CD4-positive, CD25-positive, alpha-beta regulatory T cell (primary cell): Measurements from ENCODE around the gene WDR45. TPM values are rescaled to one million over a fixed set of nuclear protein-coding genes. Genes with fewer than 3 reads are reported as not detected.
A peak's percentile ranks its signal among the peaks of the same experiment; 100 is the strongest.
"Not testable (repeated sequence)": the region's sequence is repeated elsewhere in the genome, so short reads cannot be mapped to it uniquely, and the experiment has no call there.

Experiments
- ATAC-seq, 2 donors: fragments of 150-1000 bp; cut with Tn5 transposase; one replicate each; pipeline ENCODE4 v1.10.0; 2021; ENCODE audit warnings: low read depth in 2 of 2, moderate number of reproducible peaks in 2 of 2, moderate library complexity in 1 of 2
- DNase-seq, 3 donors: peaks; one replicate each; pipeline versions ENCODE4 v3.0.0 to v3.0.0-alpha.2; 2012 to 2022; ENCODE audit warnings: mixed read lengths in 1 of 3
- H3K27ac ChIP-seq: one replicate; pipeline ENCODE4 v1.7.0; 2013; ENCODE audit warnings: mild to moderate bottlenecking, low read length; ENCODE audit not compliant: insufficient read depth, poor library complexity, severe bottlenecking
- H3K27me3 ChIP-seq: one replicate; pipeline ENCODE4 v1.7.0; 2013; ENCODE audit warnings: low read length; ENCODE audit not compliant: control insufficient read depth, insufficient read depth
- H3K36me3 ChIP-seq: one replicate; pipeline ENCODE4 v1.7.0; 2013; ENCODE audit warnings: mild to moderate bottlenecking, low read length, moderate library complexity; ENCODE audit not compliant: control insufficient read depth, insufficient read depth
- H3K4me1 ChIP-seq: 2 replicates; pipeline ENCODE4 v1.7.0; 2013; ENCODE audit warnings: mild to moderate bottlenecking, low read length; ENCODE audit not compliant: insufficient read depth, control insufficient read depth, poor library complexity, severe bottlenecking
- H3K4me3 ChIP-seq: one replicate; pipeline ENCODE4 v1.7.0; 2013; ENCODE audit warnings: low read depth, mild to moderate bottlenecking, low read length, moderate library complexity
- H3K9me3 ChIP-seq, 2 experiments: 1 replicate in 1 of 2; 2 replicates in 1 of 2; pipeline ENCODE4 v1.7.0; 2013; ENCODE audit warnings: low read length in 2 of 2, mild to moderate bottlenecking in 1 of 2, moderate library complexity in 1 of 2; ENCODE audit not compliant: control insufficient read depth in 2 of 2
- H3K27ac Mint-ChIP-seq, 3 donors: one replicate each; pipeline ENCODE4 v1.8.0; 2020 to 2022; ENCODE audit warnings: mild to moderate bottlenecking in 3 of 3, mixed read lengths in 3 of 3, moderate library complexity in 2 of 3
- H3K27me3 Mint-ChIP-seq: one replicate; pipeline ENCODE4 v1.8.0; 2022; ENCODE audit warnings: mild to moderate bottlenecking, mixed read lengths
- H3K36me3 Mint-ChIP-seq: one replicate; pipeline ENCODE4 v1.8.0; 2020; ENCODE audit warnings: mixed read lengths
- H3K4me1 Mint-ChIP-seq, 4 donors: one replicate each; pipeline ENCODE4 v1.8.0; 2020 to 2022; ENCODE audit warnings: mixed read lengths in 4 of 4, mild to moderate bottlenecking in 1 of 4
- H3K4me3 Mint-ChIP-seq, 4 donors: one replicate each; pipeline ENCODE4 v1.8.0; 2020 to 2022; ENCODE audit warnings: mild to moderate bottlenecking in 4 of 4, mixed read lengths in 4 of 4, moderate library complexity in 3 of 4
- H3K9me3 Mint-ChIP-seq, 7 donors: one replicate each; pipeline ENCODE4 v1.8.0; 2020 to 2022; ENCODE audit warnings: mixed read lengths in 7 of 7, mild to moderate bottlenecking in 3 of 7, moderate library complexity in 2 of 7
- polyA plus RNA-seq, 4 donors: library from polyadenylated mRNA; unstranded; fragments of 300-500 nt; fragmentation: Illumina TruSeq; gene quantifications; one replicate each; pipeline ENCODE4 v1.2.3, GENCODE V29; 2021
- total RNA-seq: library from RNA; stranded (reverse); gene quantifications from one replicate; pipeline ENCODE4 v1.2.3, GENCODE V29; 2022

WDR45 gene
- total RNA-seq (85.6 TPM), polyA plus RNA-seq (10 to 100 TPM; 62.8 to 72.1 (median 68.2) TPM)

DNA sequence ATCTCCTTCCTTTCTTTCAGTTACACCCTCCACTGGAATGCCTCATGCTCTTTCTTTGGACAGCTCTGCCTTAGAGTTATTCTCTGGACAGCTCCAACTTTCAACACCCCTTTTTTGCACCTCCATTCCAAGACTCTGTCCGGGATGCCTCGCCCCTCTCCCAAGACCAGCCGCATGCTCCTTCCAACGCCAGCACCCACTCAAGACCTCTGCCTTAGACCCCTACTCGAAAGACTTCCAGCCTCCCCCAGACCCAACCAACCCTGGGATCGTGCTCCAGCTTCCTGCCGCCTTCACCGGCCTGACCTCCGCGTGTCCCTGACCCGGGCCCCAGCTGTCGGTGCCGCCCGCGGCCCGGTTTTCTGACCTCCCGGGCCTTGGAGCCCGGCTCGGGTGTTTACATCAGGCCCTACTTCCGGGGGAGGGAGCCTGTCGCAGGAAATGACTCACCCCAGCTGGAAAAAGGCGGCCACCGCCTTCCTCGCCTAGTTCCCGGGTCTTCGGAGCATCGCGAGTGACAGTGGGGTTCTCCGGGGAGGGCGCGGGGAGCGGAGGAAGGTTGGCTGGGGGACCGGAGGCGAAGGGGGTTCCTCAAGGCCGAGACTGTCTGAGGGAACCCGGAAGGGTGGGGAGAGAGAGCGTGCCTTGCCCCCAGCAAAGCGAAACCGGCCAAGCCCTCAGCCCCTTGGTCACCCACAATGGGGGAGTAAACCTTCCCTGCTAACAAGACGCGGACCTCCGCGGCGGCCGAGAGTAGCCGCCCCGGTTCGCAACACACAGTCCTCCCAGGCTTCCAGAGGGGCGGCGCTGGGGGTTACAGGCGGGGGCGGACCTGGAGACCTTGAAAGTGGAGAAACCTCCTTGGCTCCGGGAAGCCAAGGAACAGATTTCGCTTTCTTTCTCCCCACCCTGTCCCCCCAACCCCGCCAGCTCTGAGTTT is at the start of gene WDR45:
Gene WDR45, minus strand, starts transcription at position 399 of the 940 bp plus-strand sequence. CDS start 1,792 bp downstream, outside the sequence.
- Histone ChIP-seq H3K27me3 (no peaks in the 10 kb centered on the region), H3K36me3 (peaks cover 7% of the 10 kb centered on the region), H3K4me3 (peak within 1 kb of the TSS; percentile 74), H3K4me1 (peaks cover 8% of the 10 kb centered on the region), H3K9me3 (no peaks in the 10 kb centered on the region), H3K27ac (peak within 1 kb of the TSS; percentile 93)
- DNase-seq (peak; percentile 65 to 85 (median 67)), ATAC-seq (peak; percentile 73 to 83)
- peaks cover 3% of the 10 kb centered on the region for H3K36me3 Mint-ChIP-seq
- no peaks in the 10 kb centered on the region for H3K27me3 Mint-ChIP-seq
- peaks cover 0 to 2% (median 0%) of the 10 kb centered on the region in 7 donors for H3K9me3 Mint-ChIP-seq
- peak within 1 kb of the TSS; percentile 95 to 100 (median 99) for H3K27ac Mint-ChIP-seq
- H3K4me3 Mint-ChIP-seq, result peak within 1 kb of the TSS; percentile 80 to 97 (median 92)
- peaks cover 0 to 13% (median 4%) of the 10 kb centered on the region in 4 donors for H3K4me1 Mint-ChIP-seq

DNA sequence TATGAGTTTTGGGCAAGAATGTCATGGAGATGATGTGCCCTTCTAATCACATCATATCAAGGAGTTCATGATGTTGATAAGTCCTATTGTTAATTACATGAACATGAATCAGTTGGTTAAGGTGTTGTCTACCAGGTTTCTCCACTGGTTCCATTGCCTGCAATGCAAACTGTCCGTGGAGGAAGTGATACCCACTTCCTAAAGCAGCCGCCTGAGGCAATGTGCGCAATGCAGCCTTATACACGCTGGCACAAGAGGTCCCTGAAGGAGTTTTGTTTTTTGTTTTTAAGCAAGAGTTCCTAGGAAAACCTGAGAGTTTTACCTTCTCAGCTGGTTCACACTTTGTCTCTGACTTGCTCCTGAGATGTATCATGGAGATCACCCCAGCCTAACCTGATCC is 49.7 kb upstream of the WDR45 start:
- Mint-ChIP-seq H3K36me3 (no peaks in the 10 kb centered on the region), H3K9me3 (no peaks in the 10 kb centered on the region), H3K4me1 (no peaks in the 10 kb centered on the region), H3K27ac (no peak overlapping the region), H3K4me3 (no peak overlapping the region), H3K27me3 (no peaks in the 10 kb centered on the region)
- Histone ChIP-seq H3K4me1 (no peaks in the 10 kb centered on the region), H3K36me3 (no peaks in the 10 kb centered on the region), H3K4me3 (no peak overlapping the region), H3K27ac (no peak overlapping the region), H3K27me3 (no peaks in the 10 kb centered on the region), H3K9me3 (no peaks in the 10 kb centered on the region)
- DNase-seq, result no peak
- no peak for ATAC-seq

DNA sequence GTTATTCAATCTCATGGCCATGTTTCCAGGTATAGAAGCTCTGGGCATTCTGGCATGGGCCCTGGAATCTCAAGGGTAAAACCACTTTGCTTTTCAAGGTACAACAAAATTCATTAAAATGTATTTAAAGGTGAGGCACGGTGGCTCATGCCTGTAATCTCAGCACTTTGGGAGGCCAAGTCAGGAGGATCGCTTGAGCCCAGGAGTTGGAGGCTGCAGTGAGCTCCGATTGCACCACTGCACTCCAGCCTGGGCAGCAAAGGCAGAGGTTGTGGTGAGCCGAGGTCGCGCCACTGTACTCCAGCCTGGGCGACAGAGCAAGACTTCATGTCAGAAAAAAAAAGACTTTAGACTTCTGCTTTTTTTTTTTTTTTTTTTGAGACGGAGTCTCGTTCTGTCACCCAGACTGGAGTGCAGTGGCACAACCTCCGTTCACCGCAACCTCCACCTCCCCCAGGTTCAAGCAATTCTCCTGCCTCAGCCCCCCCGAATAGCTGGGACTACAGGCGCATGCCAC is 48.1 kb upstream of the WDR45 start:
- H3K9me3 Mint-ChIP-seq, ATAC-seq: not testable (repeated sequence)

GRCh38 chrX:49122499-49122898 is 42.8 kb upstream of the WDR45 start:
- peaks cover 14% of the 10 kb centered on the region for H3K36me3 Mint-ChIP-seq
- no peak overlapping the region for H3K27ac ChIP-seq

More for the DNA sequence above, 48.1 kb upstream of the WDR45 start:
- not testable (repeated sequence) for H3K9me3 ChIP-seq, H3K27ac ChIP-seq, H3K36me3 Mint-ChIP-seq, H3K4me3 Mint-ChIP-seq, H3K4me1 ChIP-seq, H3K27me3 ChIP-seq, DNase-seq, H3K36me3 ChIP-seq, H3K27ac Mint-ChIP-seq, H3K27me3 Mint-ChIP-seq, H3K4me3 ChIP-seq
- peaks cover 0 to 11% (median 4%) of the 10 kb centered on the region in 4 donors for H3K4me1 Mint-ChIP-seq

GRCh38 chrX:49120091-49120490 is 40.4 kb upstream of the WDR45 start:
- Mint-ChIP-seq H3K9me3 (peaks cover 0 to 3% (median 0%) of the 10 kb centered on the region in 7 donors), H3K27me3 (no peaks in the 10 kb centered on the region), H3K27ac (peak overlapping the region in 2 of 3 donors; percentile 78 to 85), H3K4me1 (peaks cover 0 to 56% (median 16%) of the 10 kb centered on the region in 4 donors), H3K4me3 (peak overlapping the region; percentile 19 to 43 (median 34)), H3K36me3 (peaks cover 22% of the 10 kb centered on the region)
- ATAC-seq (no peak), DNase-seq (no peak)
- Histone ChIP-seq H3K27me3 (no peaks in the 10 kb centered on the region), H3K27ac (no peak overlapping the region), H3K36me3 (peaks cover 18% of the 10 kb centered on the region), H3K4me3 (no peak overlapping the region), H3K9me3 (no peaks in the 10 kb centered on the region), H3K4me1 (peaks cover 24% of the 10 kb centered on the region)

More at GRCh38 chrX:49122499-49122898, 42.8 kb upstream of the WDR45 start:
- H3K4me3 Mint-ChIP-seq, result peak overlapping the region in 3 of 4 donors; percentile 92 to 97 (median 97)
- ATAC-seq (no peak), DNase-seq (no peak)
- no peaks in the 10 kb centered on the region for H3K27me3 Mint-ChIP-seq
- H3K9me3 Mint-ChIP-seq, result peaks cover 0 to 3% (median 0%) of the 10 kb centered on the region in 7 donors
- Histone ChIP-seq H3K9me3 (no peaks in the 10 kb centered on the region), H3K36me3 (peaks cover 5% of the 10 kb centered on the region), H3K27me3 (no peaks in the 10 kb centered on the region), H3K4me3 (peak overlapping the region; percentile 90), H3K4me1 (peaks cover 12% of the 10 kb centered on the region)
- peaks cover 0 to 35% (median 14%) of the 10 kb centered on the region in 4 donors for H3K4me1 Mint-ChIP-seq
- H3K27ac Mint-ChIP-seq, result peak overlapping the region in 2 of 3 donors; percentile 97 to 98

DNA sequence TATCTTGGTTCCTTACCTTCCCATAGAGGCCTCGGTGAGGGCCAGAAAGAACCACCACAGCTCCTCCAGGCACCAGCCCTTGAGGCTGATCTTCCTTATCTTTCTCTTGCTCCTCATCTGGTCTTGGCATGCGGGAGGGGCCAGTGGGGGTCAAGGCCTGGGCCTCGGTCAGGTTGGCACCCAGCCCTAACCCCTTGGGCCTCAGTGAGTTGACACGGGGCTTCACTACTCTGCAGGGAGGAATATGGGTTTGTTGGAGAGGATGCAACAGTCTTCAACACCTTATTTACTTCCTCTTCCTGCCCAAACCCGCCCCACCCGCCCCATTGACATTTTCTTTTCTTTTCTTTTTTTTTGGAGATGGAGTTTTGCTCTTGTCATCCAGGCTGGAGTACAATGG is 37.9 kb upstream of the WDR45 start:
- Histone ChIP-seq H3K27me3 (no peaks in the 10 kb centered on the region), H3K4me1 (peaks cover 17% of the 10 kb centered on the region), H3K9me3 (no peaks in the 10 kb centered on the region), H3K27ac (peak overlapping the region; percentile 41), H3K4me3 (peak overlapping the region; percentile 53), H3K36me3 (peaks cover 23% of the 10 kb centered on the region)
- Mint-ChIP-seq H3K36me3 (peaks cover 22% of the 10 kb centered on the region), H3K27me3 (no peaks in the 10 kb centered on the region), H3K4me3 (peak overlapping the region; percentile 87 to 92 (median 89)), H3K27ac (peak overlapping the region; percentile 80 to 98 (median 91)), H3K9me3 (no peaks in the 10 kb centered on the region), H3K4me1 (peaks cover 0 to 47% (median 11%) of the 10 kb centered on the region in 4 donors)
- ATAC-seq (peak in 1 of 2 donors; percentile 52), DNase-seq (peak in 1 of 3 donors; percentile 36)

DNA sequence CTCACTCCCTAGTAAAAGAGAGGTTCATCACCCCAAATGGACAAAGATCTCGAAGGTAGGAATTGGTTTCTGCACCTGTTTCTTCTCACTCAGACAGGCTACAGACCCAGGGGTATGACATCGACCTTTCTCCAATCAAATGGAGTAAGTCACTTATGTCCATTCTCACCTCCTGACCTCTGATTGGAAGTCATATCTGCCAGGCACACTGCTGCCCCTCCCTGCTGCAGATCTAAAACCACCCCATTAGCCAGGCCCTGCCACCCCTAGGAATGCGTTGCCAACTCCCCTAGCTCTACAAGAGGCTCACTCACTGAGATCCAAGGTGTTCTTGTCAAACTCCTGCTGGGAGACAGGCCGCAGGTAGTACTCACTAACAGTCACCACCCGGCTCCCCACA is 37.0 kb upstream of the WDR45 start:
- DNase-seq (no peak), ATAC-seq (no peak)
- H3K27ac Mint-ChIP-seq, result peak overlapping the region in 2 of 3 donors; percentile 80 to 93
- H3K36me3 Mint-ChIP-seq, result peaks cover 21% of the 10 kb centered on the region
- Histone ChIP-seq H3K4me3 (peak overlapping the region; percentile 53), H3K9me3 (no peaks in the 10 kb centered on the region), H3K4me1 (peaks cover 13% of the 10 kb centered on the region), H3K27me3 (no peaks in the 10 kb centered on the region), H3K27ac (peak overlapping the region; percentile 41), H3K36me3 (peaks cover 29% of the 10 kb centered on the region)
- H3K27me3 Mint-ChIP-seq, result no peaks in the 10 kb centered on the region
- peaks cover 0 to 46% (median 10%) of the 10 kb centered on the region in 4 donors for H3K4me1 Mint-ChIP-seq
- no peaks in the 10 kb centered on the region for H3K9me3 Mint-ChIP-seq
- peak overlapping the region; percentile 69 to 92 (median 78) for H3K4me3 Mint-ChIP-seq
